ENCODE data around the gene DAAM2.

The DAAM2 gene

DNA sequence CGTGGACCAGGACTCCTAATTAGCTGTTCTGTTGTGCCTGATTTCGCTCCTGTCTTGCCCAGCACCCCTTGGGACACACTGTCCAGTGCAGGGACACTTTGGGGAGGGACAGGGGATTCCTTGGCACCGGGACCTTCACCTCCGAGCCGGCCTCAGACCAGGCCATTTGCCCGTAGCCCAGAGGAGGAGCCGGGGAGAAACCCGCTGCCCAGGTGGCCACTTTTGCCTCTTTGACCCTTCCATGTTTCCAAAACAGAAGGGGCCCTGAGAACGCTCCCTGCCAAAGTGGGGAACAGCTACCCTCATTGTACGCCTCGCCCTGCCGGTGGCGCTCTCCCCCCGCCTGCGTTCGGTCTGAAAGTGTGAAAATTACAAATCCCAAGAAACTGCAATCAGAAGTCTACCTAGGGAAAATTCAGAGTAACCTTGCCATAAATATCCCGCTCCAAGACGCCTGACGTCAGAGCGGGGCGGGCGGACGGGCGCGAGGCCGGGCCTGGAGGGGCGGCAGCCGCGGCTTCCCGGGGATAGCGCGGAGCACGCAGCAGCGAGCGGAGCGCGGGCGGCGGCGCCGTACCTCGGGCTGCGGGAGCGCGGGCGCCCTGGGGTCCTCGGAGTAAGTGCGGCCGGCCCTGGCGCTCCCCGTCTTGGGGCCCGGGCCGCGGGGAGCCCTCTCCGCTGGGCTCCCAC, at the start of gene DAAM2:
DAAM2 (plus strand) TSS at position 527 of the 690 bp plus-strand sequence. CDS start 63,927 bp downstream, outside the sequence.
- TF ChIP-seq MAX (IDR thresholded peaks at IDR 0.05) (0 out of 2 replicates have a peak, but pooled peaks have one; percentile 15), FOXM1 (IDR thresholded peaks at IDR 0.05; ENCODE audit: borderline replicate concordance, low read depth) (no peak)

DNA sequence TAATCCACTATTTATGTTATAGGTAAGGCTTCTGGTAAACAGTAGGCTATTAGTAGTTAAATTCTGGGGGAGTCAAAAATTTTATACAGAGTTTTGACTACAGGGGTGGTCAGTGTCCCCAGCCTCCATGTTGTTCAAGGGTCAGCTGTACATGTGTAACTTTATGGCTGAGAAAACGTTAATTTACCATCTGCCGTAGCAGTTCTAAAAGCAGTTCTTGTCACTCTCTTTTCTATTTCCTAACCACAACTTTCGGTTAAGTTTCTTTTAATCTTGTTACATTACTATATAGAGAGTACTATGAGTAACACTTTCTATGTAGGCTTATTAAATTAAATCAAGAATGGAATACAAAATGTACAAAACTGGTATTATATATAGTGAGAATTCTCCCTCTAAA, 45.4 kb upstream of the DAAM2 start:
- TF ChIP-seq YY1 (IDR thresholded peaks at IDR 0.05; ENCODE audit: low read depth) (no peak), CEBPB (IDR thresholded peaks at IDR 0.05) (no peak), ZBTB7A (IDR thresholded peaks at IDR 0.05; ENCODE audit: low read depth) (no peak), EGR1 (IDR thresholded peaks at IDR 0.05) (no peak), RAD21 (IDR thresholded peaks at IDR 0.05; ENCODE audit: low read depth) (no peak), FOXM1 (IDR thresholded peaks at IDR 0.05; ENCODE audit: borderline replicate concordance, low read depth) (no peak), CREB1 (IDR thresholded peaks at IDR 0.05; ENCODE audit: low read depth) (no peak), EP300 (IDR thresholded peaks at IDR 0.05; ENCODE audit: borderline replicate concordance) (no peak), TEAD4 (IDR thresholded peaks at IDR 0.05) (no peak)
- TF ChIP-seq, protein P1, sequence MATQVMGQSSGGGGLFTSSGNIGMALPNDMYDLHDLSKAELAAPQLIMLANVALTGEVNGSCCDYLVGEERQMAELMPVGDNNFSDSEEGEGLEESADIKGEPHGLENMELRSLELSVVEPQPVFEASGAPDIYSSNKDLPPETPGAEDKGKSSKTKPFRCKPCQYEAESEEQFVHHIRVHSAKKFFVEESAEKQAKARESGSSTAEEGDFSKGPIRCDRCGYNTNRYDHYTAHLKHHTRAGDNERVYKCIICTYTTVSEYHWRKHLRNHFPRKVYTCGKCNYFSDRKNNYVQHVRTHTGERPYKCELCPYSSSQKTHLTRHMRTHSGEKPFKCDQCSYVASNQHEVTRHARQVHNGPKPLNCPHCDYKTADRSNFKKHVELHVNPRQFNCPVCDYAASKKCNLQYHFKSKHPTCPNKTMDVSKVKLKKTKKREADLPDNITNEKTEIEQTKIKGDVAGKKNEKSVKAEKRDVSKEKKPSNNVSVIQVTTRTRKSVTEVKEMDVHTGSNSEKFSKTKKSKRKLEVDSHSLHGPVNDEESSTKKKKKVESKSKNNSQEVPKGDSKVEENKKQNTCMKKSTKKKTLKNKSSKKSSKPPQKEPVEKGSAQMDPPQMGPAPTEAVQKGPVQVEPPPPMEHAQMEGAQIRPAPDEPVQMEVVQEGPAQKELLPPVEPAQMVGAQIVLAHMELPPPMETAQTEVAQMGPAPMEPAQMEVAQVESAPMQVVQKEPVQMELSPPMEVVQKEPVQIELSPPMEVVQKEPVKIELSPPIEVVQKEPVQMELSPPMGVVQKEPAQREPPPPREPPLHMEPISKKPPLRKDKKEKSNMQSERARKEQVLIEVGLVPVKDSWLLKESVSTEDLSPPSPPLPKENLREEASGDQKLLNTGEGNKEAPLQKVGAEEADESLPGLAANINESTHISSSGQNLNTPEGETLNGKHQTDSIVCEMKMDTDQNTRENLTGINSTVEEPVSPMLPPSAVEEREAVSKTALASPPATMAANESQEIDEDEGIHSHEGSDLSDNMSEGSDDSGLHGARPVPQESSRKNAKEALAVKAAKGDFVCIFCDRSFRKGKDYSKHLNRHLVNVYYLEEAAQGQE (IDR thresholded peaks at IDR 0.05; ENCODE audit: low read depth): no peak

GRCh38 chr6:39752835-39753724, 39.1 kb upstream of the DAAM2 start:
- TF ChIP-seq ZBTB7A (IDR thresholded peaks at IDR 0.05; ENCODE audit: low read depth): no peak
- TF ChIP-seq, protein P1 (IDR thresholded peaks at IDR 0.05; ENCODE audit: low read depth): no peak
- no peak for TF ChIP-seq USF1 (IDR thresholded peaks at IDR 0.05)
- no peak for TF ChIP-seq RAD21 (IDR thresholded peaks at IDR 0.05; ENCODE audit: low read depth)
- TF ChIP-seq MAX (IDR thresholded peaks at IDR 0.05): no peak
- no peak for TF ChIP-seq FOXM1 (IDR thresholded peaks at IDR 0.05; ENCODE audit: borderline replicate concordance, low read depth)
- TF ChIP-seq NFIC (IDR thresholded peaks at IDR 0.05): no peak
- no peak for TF ChIP-seq CEBPB (IDR thresholded peaks at IDR 0.05)
- no peak for TF ChIP-seq EGR1 (IDR thresholded peaks at IDR 0.05)
- no peak for TF ChIP-seq CREB1 (IDR thresholded peaks at IDR 0.05; ENCODE audit: low read depth)
- no peak for TF ChIP-seq TAF1 (IDR thresholded peaks at IDR 0.05; ENCODE audit: low read depth)
- no peak for TF ChIP-seq YY1 (IDR thresholded peaks at IDR 0.05; ENCODE audit: low read depth)
- no peak for TF ChIP-seq TEAD4 (IDR thresholded peaks at IDR 0.05)
- no peak for TF ChIP-seq EP300 (IDR thresholded peaks at IDR 0.05; ENCODE audit: borderline replicate concordance)
- TF ChIP-seq TCF12 (IDR thresholded peaks at IDR 0.05; ENCODE audit: low read depth): no peak

DNA sequence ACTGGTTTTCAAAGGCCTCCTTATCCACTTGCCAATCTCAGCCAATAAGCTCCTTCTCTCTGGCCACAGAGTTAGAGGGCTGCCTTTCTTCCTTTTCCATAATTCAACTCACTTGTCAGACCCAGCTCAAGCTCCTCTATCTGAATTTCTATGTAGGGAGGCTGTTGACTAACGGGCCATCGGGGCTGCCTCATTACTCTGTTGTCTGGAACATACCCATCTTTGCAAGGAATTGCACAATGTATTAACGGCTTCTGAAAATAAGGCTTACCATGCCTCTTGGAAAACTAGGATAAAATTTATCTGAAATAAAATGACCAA, 38.5 kb upstream of the DAAM2 start:
- TF ChIP-seq RAD21 (IDR thresholded peaks at IDR 0.05; ENCODE audit: low read depth) (no peak), YY1 (IDR thresholded peaks at IDR 0.05; ENCODE audit: low read depth) (no peak), EP300 (IDR thresholded peaks at IDR 0.05; ENCODE audit: borderline replicate concordance) (no peak), CREB1 (IDR thresholded peaks at IDR 0.05; ENCODE audit: low read depth) (no peak), USF1 (IDR thresholded peaks at IDR 0.05) (no peak), FOXM1 (IDR thresholded peaks at IDR 0.05; ENCODE audit: borderline replicate concordance, low read depth) (no peak), EGR1 (IDR thresholded peaks at IDR 0.05) (no peak)

DNA sequence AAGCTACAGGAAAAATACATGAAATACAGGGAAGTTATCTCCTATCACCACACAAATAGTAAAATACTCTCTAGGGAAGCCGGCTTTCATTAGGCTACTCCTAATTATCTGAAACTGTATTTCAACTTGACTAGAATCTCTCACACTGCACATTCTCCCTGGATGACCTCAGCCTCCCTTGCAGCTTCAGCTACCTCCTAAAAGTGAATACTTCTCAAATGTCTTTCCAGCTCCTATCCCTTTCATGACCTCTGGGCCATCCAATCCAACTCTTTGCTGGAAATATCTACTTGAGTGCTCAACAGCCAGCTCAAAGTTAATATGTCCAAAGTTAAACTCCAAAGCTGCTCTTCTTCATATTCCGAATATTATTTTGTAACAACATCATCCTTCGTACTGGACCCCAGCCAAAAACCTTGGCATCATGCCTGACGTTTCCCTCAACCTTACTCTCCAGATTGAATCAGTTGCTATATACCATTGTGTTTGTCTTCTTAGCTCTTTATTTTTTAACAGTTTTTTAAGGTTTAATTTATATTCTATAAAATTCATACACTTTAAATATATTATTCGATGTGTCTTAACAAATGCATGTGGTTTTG, 37.6 kb upstream of the DAAM2 start:
- TF ChIP-seq CREB1 (IDR thresholded peaks at IDR 0.05; ENCODE audit: low read depth): no peak
- TF ChIP-seq, protein P1 (IDR thresholded peaks at IDR 0.05; ENCODE audit: low read depth): no peak
- no peak for TF ChIP-seq NFIC (IDR thresholded peaks at IDR 0.05)
- TF ChIP-seq EP300 (IDR thresholded peaks at IDR 0.05; ENCODE audit: borderline replicate concordance): no peak
- TF ChIP-seq USF1 (IDR thresholded peaks at IDR 0.05): no peak
- no peak for TF ChIP-seq YY1 (IDR thresholded peaks at IDR 0.05; ENCODE audit: low read depth)
- no peak for TF ChIP-seq TCF12 (IDR thresholded peaks at IDR 0.05; ENCODE audit: low read depth)
- TF ChIP-seq TEAD4 (IDR thresholded peaks at IDR 0.05): no peak
- no peak for TF ChIP-seq FOXM1 (IDR thresholded peaks at IDR 0.05; ENCODE audit: borderline replicate concordance, low read depth)
- no peak for TF ChIP-seq MAX (IDR thresholded peaks at IDR 0.05)
- no peak for TF ChIP-seq CEBPB (IDR thresholded peaks at IDR 0.05)
- TF ChIP-seq TAF1 (IDR thresholded peaks at IDR 0.05; ENCODE audit: low read depth): no peak
- TF ChIP-seq EGR1 (IDR thresholded peaks at IDR 0.05): no peak
